HFF-Myc (cell line): ENCODE measurements around the gene LTO1.

Source experiments
- DNase-seq: peaks from one replicate; pipeline ENCODE4 v3.0.0-alpha.2; 2011; ENCODE audit warnings: low read depth; ENCODE audit errors: extremely low read depth
- H3K4me3 ChIP-seq: replicated peaks from 2 replicates; pipeline ENCODE4 v1.5.1; 2011; ENCODE audit warnings: low read depth, mild to moderate bottlenecking, control low read depth, low read length
- TF ChIP-seq, protein P1 (sequence below): IDR thresholded peaks from 2 replicates; pipeline ENCODE4 v1.5.1; 2012; ENCODE audit warnings: mild to moderate bottlenecking, low read depth, low read length, control low read depth; ENCODE audit errors: missing control alignments

LTO1 gene

DNA sequence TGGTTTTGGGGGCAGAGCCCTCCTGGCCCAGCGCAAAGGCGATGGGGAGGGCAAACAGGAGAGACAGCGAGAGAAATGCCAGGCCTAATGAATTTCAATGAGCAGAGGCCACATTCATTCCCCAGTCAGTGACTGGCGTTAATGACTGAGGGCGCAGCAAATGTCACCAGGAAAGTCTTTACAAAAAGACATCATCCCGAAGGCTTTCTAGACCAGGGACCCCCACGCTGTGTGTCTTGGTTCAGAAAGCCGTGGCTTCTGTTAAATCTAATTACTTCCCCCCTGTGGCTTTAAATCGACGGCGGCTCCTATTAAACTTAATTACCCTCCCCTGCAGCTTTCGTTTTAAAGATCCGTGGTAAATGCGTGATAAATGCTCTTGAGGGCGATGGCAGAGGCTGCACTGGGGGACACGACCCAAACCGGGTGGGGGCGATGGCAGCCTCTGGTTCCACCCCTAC is 30.2 kb upstream of the LTO1 start:
- no peak overlapping the region for H3K4me3 ChIP-seq
- DNase-seq, result no peak
- TF ChIP-seq, protein P1, sequence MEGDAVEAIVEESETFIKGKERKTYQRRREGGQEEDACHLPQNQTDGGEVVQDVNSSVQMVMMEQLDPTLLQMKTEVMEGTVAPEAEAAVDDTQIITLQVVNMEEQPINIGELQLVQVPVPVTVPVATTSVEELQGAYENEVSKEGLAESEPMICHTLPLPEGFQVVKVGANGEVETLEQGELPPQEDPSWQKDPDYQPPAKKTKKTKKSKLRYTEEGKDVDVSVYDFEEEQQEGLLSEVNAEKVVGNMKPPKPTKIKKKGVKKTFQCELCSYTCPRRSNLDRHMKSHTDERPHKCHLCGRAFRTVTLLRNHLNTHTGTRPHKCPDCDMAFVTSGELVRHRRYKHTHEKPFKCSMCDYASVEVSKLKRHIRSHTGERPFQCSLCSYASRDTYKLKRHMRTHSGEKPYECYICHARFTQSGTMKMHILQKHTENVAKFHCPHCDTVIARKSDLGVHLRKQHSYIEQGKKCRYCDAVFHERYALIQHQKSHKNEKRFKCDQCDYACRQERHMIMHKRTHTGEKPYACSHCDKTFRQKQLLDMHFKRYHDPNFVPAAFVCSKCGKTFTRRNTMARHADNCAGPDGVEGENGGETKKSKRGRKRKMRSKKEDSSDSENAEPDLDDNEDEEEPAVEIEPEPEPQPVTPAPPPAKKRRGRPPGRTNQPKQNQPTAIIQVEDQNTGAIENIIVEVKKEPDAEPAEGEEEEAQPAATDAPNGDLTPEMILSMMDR, result no peak

DNA sequence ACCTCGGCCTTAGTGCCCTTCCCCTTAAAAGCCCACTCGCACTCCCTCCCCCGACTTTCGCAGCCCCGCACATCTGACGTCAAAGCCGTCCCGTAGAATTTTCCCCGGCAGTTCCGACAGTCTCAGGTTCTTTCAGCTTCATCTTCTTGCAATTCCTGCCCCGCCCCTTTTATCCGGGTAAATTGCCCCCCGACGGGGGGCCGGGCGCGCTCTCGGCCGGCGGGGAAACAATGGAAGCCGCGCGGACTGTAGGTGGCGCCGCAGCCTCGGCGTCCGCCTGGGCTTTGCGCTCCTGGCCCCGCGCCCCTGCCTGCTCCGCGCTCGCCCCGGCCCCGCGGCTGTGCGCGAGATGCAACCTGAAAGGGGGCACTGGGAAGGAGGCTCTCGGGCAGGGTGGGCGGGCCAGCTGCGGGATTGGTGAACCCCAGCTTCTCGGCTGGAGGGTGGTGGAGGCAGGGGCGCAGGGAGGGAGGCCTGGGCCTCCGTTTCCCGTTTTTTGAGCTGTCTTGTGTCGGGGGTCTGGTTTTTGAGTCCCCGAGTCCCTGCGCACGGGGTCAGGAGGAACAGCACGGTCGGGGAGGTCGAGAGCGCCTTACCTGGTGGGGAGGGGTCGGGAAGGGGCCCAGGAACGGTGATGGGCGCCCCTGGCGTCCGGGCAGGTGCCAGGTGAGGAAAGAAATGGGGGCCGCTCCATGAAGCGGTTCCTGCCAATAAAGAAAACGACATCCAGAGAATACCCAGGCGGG is 29.5 kb upstream of the LTO1 start:
- TF ChIP-seq, protein P1, result peak; percentile 44
- H3K4me3 ChIP-seq, result no peak overlapping the region
- no peak for DNase-seq

DNA sequence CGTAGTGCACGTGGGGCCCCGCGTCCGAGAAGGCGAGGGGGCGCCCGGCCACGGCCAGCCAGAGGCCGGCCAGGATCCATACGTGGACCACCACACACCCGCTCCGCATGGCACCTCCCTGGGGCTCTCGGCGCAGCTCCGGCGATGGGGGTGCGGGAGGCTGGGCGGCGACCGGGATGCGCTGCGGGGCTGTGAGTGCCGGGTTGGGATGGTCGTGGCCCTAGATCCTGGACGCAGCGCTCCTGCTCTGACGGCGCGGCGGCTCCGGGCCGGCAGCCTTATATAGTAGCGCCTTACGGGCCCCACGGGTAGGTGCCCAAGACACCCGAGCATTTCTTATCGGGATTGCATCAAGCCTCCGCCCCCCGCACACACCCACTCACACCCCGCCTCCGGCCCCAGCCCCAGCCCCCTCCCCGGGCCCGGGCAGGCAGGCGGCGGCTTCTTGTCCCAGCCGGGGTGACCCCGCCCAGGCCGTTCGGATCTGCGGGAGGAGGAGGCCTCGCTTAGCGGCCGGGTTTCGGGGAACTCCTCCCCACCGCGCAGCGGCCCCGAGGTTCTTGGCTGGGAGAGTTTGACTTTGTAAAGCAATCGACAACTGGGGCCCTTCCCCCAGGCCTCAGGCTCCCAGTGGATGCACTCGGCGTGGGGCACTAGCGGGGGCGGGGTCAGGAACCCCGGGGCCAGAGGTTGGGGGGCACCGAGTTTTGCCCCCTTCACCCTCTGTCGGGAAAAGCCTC is 28.8 kb upstream of the LTO1 start, which contains the start of gene FGF19:
FGF19 (minus strand) TSS at position 255 of the 740 bp plus-strand sequence; CDS start at position 109, 146 bp downstream.
- no peak within 1 kb of the TSS for H3K4me3 ChIP-seq
- no peak for DNase-seq
- TF ChIP-seq, protein P1, result no peak

DNA sequence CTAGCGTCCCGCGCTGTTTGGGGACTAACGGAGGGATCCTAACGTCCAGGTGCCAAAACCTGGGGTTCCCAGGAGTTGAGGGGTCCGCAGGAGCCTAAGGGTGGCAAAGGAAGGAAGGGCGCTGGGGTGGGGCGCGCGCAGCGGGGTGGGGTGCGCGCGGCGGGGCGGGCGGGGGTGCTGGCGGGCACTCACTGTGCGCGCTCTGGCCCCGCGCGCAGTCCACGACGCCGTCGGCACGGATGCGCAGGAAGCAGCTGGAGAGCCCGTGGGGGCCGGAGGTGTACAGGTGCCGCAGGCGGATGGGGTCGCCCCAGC is 28.3 kb upstream of the LTO1 start:
- TF ChIP-seq, protein P1, result no peak
- no peak overlapping the region for H3K4me3 ChIP-seq
- DNase-seq, result no peak

DNA sequence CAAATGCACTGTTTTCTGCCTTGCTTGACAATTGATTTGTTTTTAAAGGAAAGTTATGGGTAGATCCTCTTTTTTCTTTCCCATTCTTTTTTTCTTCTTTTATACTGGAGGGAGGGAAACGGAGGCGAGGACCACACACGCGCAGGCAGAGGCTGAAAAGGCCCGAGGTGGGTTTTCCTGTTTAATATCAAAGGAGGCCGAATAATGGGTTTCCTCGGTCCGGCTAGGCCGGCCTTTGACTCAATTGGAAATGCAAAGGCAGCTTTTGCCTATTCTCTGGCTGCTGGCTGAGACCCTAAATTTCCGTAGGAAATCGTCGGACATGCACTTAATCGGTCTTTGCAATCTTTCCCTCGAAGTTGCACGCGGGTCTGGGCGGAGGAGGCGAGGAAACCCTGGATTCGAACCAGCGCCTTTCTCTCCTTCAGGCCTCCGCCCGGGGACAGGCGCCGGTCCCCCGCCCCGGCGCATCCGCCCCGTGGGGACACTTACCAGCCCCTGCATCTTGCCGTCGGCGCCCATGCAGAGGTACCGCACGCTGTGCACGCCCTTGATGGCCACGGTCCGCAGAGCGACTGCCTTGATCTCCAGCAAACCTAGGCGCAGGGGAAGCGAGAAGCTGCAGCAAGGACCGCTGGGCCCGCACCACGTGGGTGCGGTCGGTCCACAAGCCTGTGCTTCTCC is 27.8 kb upstream of the LTO1 start:
- DNase-seq, result no peak
- TF ChIP-seq, protein P1, result no peak
- no peak overlapping the region for H3K4me3 ChIP-seq

DNA sequence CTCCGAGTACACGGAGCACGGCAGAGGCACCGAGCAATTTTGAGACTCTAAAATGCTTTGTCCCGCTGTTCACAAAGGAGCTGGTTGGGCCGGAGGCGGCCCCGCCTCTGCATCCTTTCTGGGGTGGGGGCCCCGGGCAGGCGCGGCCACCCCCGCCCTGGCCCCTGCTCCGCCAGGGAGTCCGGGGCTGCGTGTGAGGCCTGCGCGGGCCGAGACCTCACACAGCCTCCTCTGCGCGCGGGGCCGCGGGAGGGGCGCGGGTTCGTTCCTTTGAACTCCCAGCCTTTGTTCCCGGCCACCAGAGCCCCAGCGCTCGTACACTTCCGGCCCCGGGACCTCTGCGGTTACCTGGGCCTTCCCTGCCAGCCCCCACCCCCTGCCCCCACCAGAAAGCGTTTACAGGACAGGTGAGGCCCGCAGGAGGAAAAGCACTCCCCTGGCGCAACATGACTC is 27.1 kb upstream of the LTO1 start:
- DNase-seq, result no peak
- TF ChIP-seq, protein P1, result no peak
- no peak overlapping the region for H3K4me3 ChIP-seq
